B cell (primary cell): ENCODE data around the gene ATG7. TPM values are rescaled to one million over a fixed set of nuclear protein-coding genes. Genes with fewer than 3 reads are reported as not detected.

Experiments used
- ATAC-seq: fragments of 200-7000 bp; cut with Tn5 transposase; one replicate; pipeline ENCODE4 v1.10.0; 2021; ENCODE audit warnings: low read depth, mild to moderate bottlenecking, moderate number of reproducible peaks, moderate library complexity
- CTCF ChIA-PET: fragments of 350-600 bp; sonication (Branson Sonifier 250); formaldehyde crosslinking; loops from one replicate; lab custom pipeline; 2021; ENCODE audit warnings: antibody characterized with exemption, inconsistent platforms; lab: Charles Lee
- POLR2A ChIA-PET: fragments of 350-600 bp; sonication (Branson Sonifier 250); formaldehyde crosslinking; loops from one replicate; lab custom pipeline; 2021; ENCODE audit warnings: antibody characterized with exemption; lab: Charles Lee
- DNase-seq: peaks from one replicate; pipeline ENCODE4 v3.0.0; 2013
- H2AFZ ChIP-seq: 2 replicates; pipeline ENCODE4 v1.6.1; 2012; ENCODE audit warnings: mild to moderate bottlenecking, low read depth, low read length; ENCODE audit not compliant: insufficient read depth, poor library complexity, severe bottlenecking
- H3K27ac ChIP-seq, 2 donors: 1 replicate in 1 of 2; 2 replicates in 1 of 2; pipeline ENCODE4 v1.5.1; 2012 to 2013; ENCODE audit warnings: low read length in 2 of 2, mild to moderate bottlenecking in 2 of 2, moderate library complexity in 1 of 2
- H3K27me3 ChIP-seq, 4 experiments: fragments of 200-600 bp in 1 of 4; sonication (generic) in 1 of 4; replicated peaks in 1 of 4; 1 replicate in 2 of 4; 2 replicates in 2 of 4; pipeline versions ENCODE4 v1.6.1 to v1.7.0; 2013 to 2016; ENCODE audit warnings: low read length in 3 of 4, mild to moderate bottlenecking in 2 of 4, mixed read lengths in 1 of 4, moderate library complexity in 1 of 4; ENCODE audit not compliant: insufficient read depth in 4 of 4, control insufficient read depth in 3 of 4; ENCODE audit errors: control extremely low read depth in 1 of 4
- H3K36me3 ChIP-seq, 2 experiments: replicated peaks in 1 of 2; 1 replicate in 1 of 2; 2 replicates in 1 of 2; pipeline versions ENCODE4 v1.6.1 to v1.7.1; 2013; ENCODE audit warnings: low read length in 1 of 2; ENCODE audit not compliant: insufficient read depth in 2 of 2, control insufficient read depth in 1 of 2; ENCODE audit errors: control extremely low read depth in 1 of 2, extremely low read depth in 1 of 2
- H3K4me1 ChIP-seq, 2 donors: fragments of 200-600 bp in 1 of 2; sonication (generic) in 1 of 2; 1 replicate in 1 of 2; 2 replicates in 1 of 2; pipeline versions ENCODE4 v1.5.1 to v1.6.1; 2013 to 2017; ENCODE audit warnings: low read length in 2 of 2; ENCODE audit not compliant: control insufficient read depth in 2 of 2, insufficient read depth in 2 of 2
- H3K4me2 ChIP-seq: replicated peaks from 2 replicates; pipeline ENCODE3; 2012; ENCODE audit warnings: mild to moderate bottlenecking, low read depth, low read length; ENCODE audit not compliant: poor library complexity, severe bottlenecking
- H3K4me3 ChIP-seq, 5 experiments: fragments of 200-600 bp in 1 of 5; sonication (generic) in 1 of 5; 1 replicate in 3 of 5; 2 replicates in 2 of 5; pipeline versions ENCODE4 v1.5.1 to v1.7.0; 2011 to 2016; ENCODE audit warnings: low read length in 4 of 5, mild to moderate bottlenecking in 4 of 5, low read depth in 2 of 5, control low read depth in 1 of 5, moderate library complexity in 1 of 5; ENCODE audit not compliant: insufficient read depth in 1 of 5; ENCODE audit errors: control extremely low read depth in 1 of 5, extremely low read depth in 1 of 5
- H3K79me2 ChIP-seq: fragments of 200-600 bp; sonication (generic); one replicate; pipeline ENCODE4 v1.6.0; 2016; ENCODE audit warnings: low read length; ENCODE audit not compliant: control insufficient read depth, insufficient read depth
- H3K9ac ChIP-seq: fragments of 200-600 bp; sonication (generic); 2 replicates; pipeline ENCODE4 v1.6.1; 2017; ENCODE audit warnings: mild to moderate bottlenecking, low read length, moderate library complexity
- H3K9me3 ChIP-seq, 3 donors: one replicate each; pipeline versions ENCODE4 v1.6.1 to v1.7.1; 2013; ENCODE audit warnings: low read length in 2 of 3; ENCODE audit not compliant: control insufficient read depth in 2 of 3, insufficient read depth in 1 of 3; ENCODE audit errors: control extremely low read depth in 1 of 3
- H4K20me1 ChIP-seq: 2 replicates; pipeline ENCODE4 v1.6.0; 2012; ENCODE audit warnings: mild to moderate bottlenecking, low read length; ENCODE audit not compliant: insufficient read depth, control insufficient read depth, poor library complexity, severe bottlenecking
- H3K27ac Mint-ChIP-seq: one replicate; pipeline ENCODE4 v1.8.0; 2021; ENCODE audit warnings: mixed read lengths
- H3K27me3 Mint-ChIP-seq: one replicate; pipeline ENCODE4 v1.8.0; 2021; ENCODE audit warnings: mixed read lengths
- H3K4me1 Mint-ChIP-seq: one replicate; pipeline ENCODE4 v1.8.0; 2021; ENCODE audit warnings: mixed read lengths
- H3K4me3 Mint-ChIP-seq: one replicate; pipeline ENCODE4 v1.8.0; 2021; ENCODE audit warnings: mixed read lengths
- H3K9me3 Mint-ChIP-seq: one replicate; pipeline ENCODE4 v1.8.0; 2022; ENCODE audit warnings: mixed read lengths; ENCODE audit not compliant: insufficient read depth
- EZH2 ChIP-seq: IDR thresholded peaks from 2 replicates; pipeline ENCODE4 v1.6.1; 2012; ENCODE audit warnings: borderline replicate concordance, low read depth, mild to moderate bottlenecking, moderate library complexity, low read length; ENCODE audit not compliant: insufficient read depth, poor library complexity, severe bottlenecking
- WGBS: methylation state at CpG from one replicate; pipeline ENCODE4 v1.1.5; 2013; ENCODE audit warnings: missing lambda C conversion rate; ENCODE audit not compliant: insufficient coverage; 5-methylcytosine and 5-hydroxymethylcytosine counted together
- intact Hi-C: fragments of 100-400 bp; cut with micrococcal nuclease; formaldehyde crosslinking; loops from one replicate; pipeline ENCODE4 v1.10.0; 2022
- polyA plus RNA-seq: library from polyadenylated mRNA; depleted of rRNA; stranded (reverse); fragments of >200 nt; gene quantifications from 2 replicates; pipeline ENCODE4 v1.2.3, GENCODE V29; 2012
- total RNA-seq, 2 donors: library from RNA; stranded (reverse); fragments of 120-200 nt in 1 of 2; gene quantifications; 1 replicate in 1 of 2; 2 replicates in 1 of 2; pipeline versions ENCODE4 v1.2.3 to v1.2.4, GENCODE V29; 2013 to 2022
- TF ChIP-seq, protein P1 (sequence below): fragments of 200-600 bp; IDR thresholded peaks from one replicate; pipeline ENCODE4 v1.8.0; 2022; ENCODE audit warnings: antibody characterized with exemption, mild to moderate bottlenecking

ATG7 gene
- total and polyA plus RNA-seq, 2 donors (not counting 1 experiment from before 2014, with no cell fraction given): 13.9 to 66.4 TPM

DNA sequence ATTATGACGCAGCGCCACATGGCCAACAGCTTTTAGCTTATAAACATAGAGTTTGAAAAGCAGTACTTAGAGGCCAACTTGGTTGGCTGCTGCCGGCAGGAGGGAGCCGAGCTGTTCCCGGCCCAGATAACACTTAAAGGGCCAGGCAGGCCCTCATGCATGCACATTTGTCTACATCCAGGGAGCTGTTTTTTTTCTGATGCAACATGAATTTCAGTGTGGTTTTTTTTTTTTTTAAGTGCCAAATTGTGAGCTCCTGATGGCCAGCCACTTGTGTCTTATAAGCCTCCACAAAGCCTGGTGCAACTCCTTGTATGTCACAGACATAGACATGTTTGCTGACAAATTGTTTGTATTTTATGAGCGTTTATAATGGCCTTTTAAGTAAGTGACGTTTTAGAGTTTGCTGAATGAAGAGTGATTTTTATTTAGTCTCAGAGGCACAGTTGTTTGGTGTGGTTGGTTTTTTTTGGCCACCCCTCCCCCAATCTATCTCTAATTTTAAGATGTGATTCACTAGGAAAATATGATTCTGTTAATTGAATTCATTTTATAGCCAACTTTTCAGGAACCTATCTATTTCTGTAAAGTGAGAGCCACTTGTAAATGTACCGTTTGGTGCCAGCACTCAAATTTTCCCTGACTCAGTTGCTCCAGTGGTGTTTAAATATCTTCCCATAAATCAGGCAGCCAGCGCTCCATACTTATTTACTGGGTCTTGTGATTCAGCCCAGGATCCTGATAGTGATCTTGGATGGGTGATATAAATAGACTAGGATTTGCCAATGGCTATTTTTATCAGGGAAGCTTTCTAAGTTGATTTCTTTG lies 237.2 kb downstream of the ATG7 start:
- ChIA-PET CTCF (no interaction called here), POLR2A (no interaction called here)
- Histone ChIP-seq H3K79me2 (no peaks in the 10 kb centered on the region), H4K20me1 (no peaks in the 10 kb centered on the region), H3K9me3 (peaks cover 0 to 6% (median 0%) of the 10 kb centered on the region in 3 donors), H3K4me1 (no peaks in the 10 kb centered on the region), H3K36me3 (peaks cover under 1 to 2% of the 10 kb centered on the region in 2 experiments), H2AFZ (no peak overlapping the region), H3K4me2 (no peak overlapping the region), H3K4me3 (no peak overlapping the region), H3K27ac (no peak overlapping the region), H3K9ac (no peak overlapping the region), H3K27me3 (no peaks in the 10 kb centered on the region)
- Mint-ChIP-seq H3K27me3 (no peaks in the 10 kb centered on the region), H3K4me1 (no peaks in the 10 kb centered on the region), H3K9me3 (no peaks in the 10 kb centered on the region), H3K27ac (no peak overlapping the region), H3K4me3 (no peak overlapping the region)
- ATAC-seq: no peak
- no peak for DNase-seq
- intact Hi-C loops: no loop called here
- TF ChIP-seq, protein P1, sequence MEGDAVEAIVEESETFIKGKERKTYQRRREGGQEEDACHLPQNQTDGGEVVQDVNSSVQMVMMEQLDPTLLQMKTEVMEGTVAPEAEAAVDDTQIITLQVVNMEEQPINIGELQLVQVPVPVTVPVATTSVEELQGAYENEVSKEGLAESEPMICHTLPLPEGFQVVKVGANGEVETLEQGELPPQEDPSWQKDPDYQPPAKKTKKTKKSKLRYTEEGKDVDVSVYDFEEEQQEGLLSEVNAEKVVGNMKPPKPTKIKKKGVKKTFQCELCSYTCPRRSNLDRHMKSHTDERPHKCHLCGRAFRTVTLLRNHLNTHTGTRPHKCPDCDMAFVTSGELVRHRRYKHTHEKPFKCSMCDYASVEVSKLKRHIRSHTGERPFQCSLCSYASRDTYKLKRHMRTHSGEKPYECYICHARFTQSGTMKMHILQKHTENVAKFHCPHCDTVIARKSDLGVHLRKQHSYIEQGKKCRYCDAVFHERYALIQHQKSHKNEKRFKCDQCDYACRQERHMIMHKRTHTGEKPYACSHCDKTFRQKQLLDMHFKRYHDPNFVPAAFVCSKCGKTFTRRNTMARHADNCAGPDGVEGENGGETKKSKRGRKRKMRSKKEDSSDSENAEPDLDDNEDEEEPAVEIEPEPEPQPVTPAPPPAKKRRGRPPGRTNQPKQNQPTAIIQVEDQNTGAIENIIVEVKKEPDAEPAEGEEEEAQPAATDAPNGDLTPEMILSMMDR: no peak
- no peak for TF ChIP-seq EZH2
- WGBS: 89% methylated on average over 5 of the region's 9 CpGs

DNA sequence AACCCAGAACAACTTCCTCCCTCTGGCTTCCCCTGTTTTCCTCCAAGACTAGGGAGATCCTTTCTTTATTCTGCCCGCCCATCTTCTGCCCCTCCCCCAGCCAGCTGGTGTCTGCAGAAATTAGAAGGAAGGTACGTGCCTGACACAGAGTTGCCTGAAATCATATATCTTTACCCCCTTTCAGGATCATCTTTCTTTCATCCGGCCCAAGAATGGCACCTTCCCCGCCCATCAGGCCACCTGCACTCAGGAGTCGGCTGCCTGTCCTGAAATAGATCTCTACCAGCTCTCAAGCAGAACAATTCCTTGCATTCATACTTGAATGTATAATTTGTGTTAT lies 237.8 kb downstream of the ATG7 start:
- H3K4me3 ChIP-seq: no peak overlapping the region
- TF ChIP-seq EZH2: no peak
- TF ChIP-seq, protein P1: no peak
- 57% methylated on average over 2 of the region's 5 CpGs for WGBS
- H3K4me2 ChIP-seq: no peak overlapping the region
- no peak overlapping the region for H3K9ac ChIP-seq
- CTCF ChIA-PET: no interaction called here
- intact Hi-C loops: no loop called here
- no peaks in the 10 kb centered on the region for H4K20me1 ChIP-seq
- H3K4me1 ChIP-seq: no peaks in the 10 kb centered on the region
- Mint-ChIP-seq H3K4me3 (no peak overlapping the region), H3K9me3 (no peaks in the 10 kb centered on the region), H3K27me3 (no peaks in the 10 kb centered on the region), H3K4me1 (no peaks in the 10 kb centered on the region), H3K27ac (no peak overlapping the region)
- ATAC-seq: no peak
- no peaks in the 10 kb centered on the region for H3K27me3 ChIP-seq
- DNase-seq: no peak
- H3K79me2 ChIP-seq: no peaks in the 10 kb centered on the region
- H3K36me3 ChIP-seq: peaks cover 2% of the 10 kb centered on the region in 2 experiments
- H3K27ac ChIP-seq: no peak overlapping the region
- POLR2A ChIA-PET: no interaction called here
- H2AFZ ChIP-seq: no peak overlapping the region
- H3K9me3 ChIP-seq: peaks cover 0 to 6% (median 0%) of the 10 kb centered on the region in 3 donors
